PC-3 (cell line): ENCODE measurements around the gene TMEM163. TPM values are rescaled to one million over a fixed set of nuclear protein-coding genes. Genes with fewer than 3 reads are reported as not detected.
A peak's percentile ranks its signal among the peaks of the same experiment; 100 is the strongest.

Experiments used
- ATAC-seq: fragments of 200-7000 bp; cut with Tn5 transposase; 2 replicates; pipeline ENCODE4 v1.9.1; 2020; ENCODE audit warnings: mild to moderate bottlenecking, moderate library complexity
- BruUV-seq: library from RNA; stranded (reverse); fragments of 400-500 nt; replicated peaks from 2 replicates; lab custom pipeline; 2021; lab: Mats Ljungman, UMichigan
- CTCF ChIA-PET: fragments of 300-600 bp; sonication (Branson Sonifier 250); formaldehyde crosslinking; loops from one replicate; lab custom pipeline; 2022; ENCODE audit warnings: antibody characterized with exemption; lab: Charles Lee
- POLR2A ChIA-PET: fragments of 300-600 bp; sonication (Branson Sonifier 250); formaldehyde crosslinking; loops from one replicate; lab custom pipeline; 2022; ENCODE audit warnings: antibody characterized with exemption; ENCODE audit not compliant: unreplicated experiment; lab: Charles Lee
- DNase-seq: peaks from one replicate; pipeline ENCODE4 v3.0.0-alpha.2; 2015
- H2AFZ ChIP-seq: fragments of 300-600 bp; sonication (generic); 2 replicates; pipeline ENCODE4 v1.6.0; 2016; ENCODE audit warnings: antibody characterized with exemption, low read length
- H3F3A ChIP-seq: fragments of 300-600 bp; sonication (generic); one replicate; pipeline ENCODE4 v1.6.0; 2017; ENCODE audit warnings: antibody characterized with exemption, low read length, control low read depth, mild to moderate bottlenecking; ENCODE audit not compliant: unreplicated experiment
- H3K27ac ChIP-seq: fragments of 300-600 bp; sonication (generic); 2 replicates; pipeline ENCODE4 v1.5.1; 2016; ENCODE audit warnings: mild to moderate bottlenecking, low read length
- H3K27me3 ChIP-seq: fragments of 300-600 bp; sonication (generic); 2 replicates; pipeline ENCODE4 v1.6.1; 2016; ENCODE audit warnings: low read length, mixed read lengths
- H3K36me3 ChIP-seq: fragments of 300-600 bp; sonication (generic); 2 replicates; pipeline ENCODE4 v1.6.1; 2016; ENCODE audit warnings: low read depth, mixed run types, low read length, mixed read lengths
- H3K4me1 ChIP-seq: fragments of 300-600 bp; sonication (generic); 2 replicates; pipeline ENCODE4 v1.5.1; 2016; ENCODE audit warnings: low read length; ENCODE audit not compliant: insufficient read depth
- H3K4me2 ChIP-seq: fragments of 300-600 bp; sonication (generic); 2 replicates; pipeline ENCODE4 v1.6.0; 2016; ENCODE audit warnings: low read length
- H3K4me3 ChIP-seq: fragments of 300-600 bp; sonication (generic); 2 replicates; pipeline ENCODE4 v1.5.1; 2016; ENCODE audit warnings: mild to moderate bottlenecking, low read length, mixed read lengths
- H3K79me2 ChIP-seq: fragments of 300-600 bp; sonication (generic); 2 replicates; pipeline ENCODE4 v1.6.1; 2017; ENCODE audit warnings: low read length, mixed read lengths
- H3K9ac ChIP-seq: fragments of 300-600 bp; sonication (generic); 2 replicates; pipeline ENCODE4 v1.6.0; 2016; ENCODE audit warnings: mild to moderate bottlenecking, low read length
- H3K9me2 ChIP-seq: fragments of 300-600 bp; sonication (generic); replicated peaks from 2 replicates; pipeline ENCODE4 v1.6.1; 2016; ENCODE audit warnings: mixed run types, low read length, mixed read lengths
- H3K9me3 ChIP-seq: fragments of 300-600 bp; sonication (generic); 2 replicates; pipeline ENCODE4 v1.6.1; 2016; ENCODE audit warnings: low read length, mixed read lengths
- H4K20me1 ChIP-seq: fragments of 300-600 bp; sonication (generic); 2 replicates; pipeline ENCODE4 v1.6.1; 2016; ENCODE audit warnings: low read length, mixed read lengths
- EZH2 ChIP-seq: fragments of 300-600 bp; sonication (generic); IDR thresholded peaks from one replicate; pipeline ENCODE4 v1.6.1; 2017; ENCODE audit warnings: antibody characterized with exemption, mild to moderate bottlenecking, low read length; ENCODE audit not compliant: unreplicated experiment
- EZH2phosphoT487 ChIP-seq: fragments of 300-600 bp; sonication (generic); IDR thresholded peaks from 2 replicates; pipeline ENCODE4 v1.6.1; 2018; ENCODE audit warnings: mild to moderate bottlenecking, antibody characterized with exemption, low read length, borderline replicate concordance
- intact Hi-C: fragments of 100-400 bp; cut with micrococcal nuclease; formaldehyde crosslinking; loops from 2 replicates; pipeline ENCODE4 v1.9.0; 2023
- total RNA-seq: library from RNA; depleted of rRNA; stranded (reverse); fragments of >200 nt; gene quantifications from 2 replicates; pipeline ENCODE4 v1.2.3, GENCODE V29; 2014
- TF ChIP-seq, protein P1 (sequence below): fragments of 300-600 bp; sonication (generic); conservative IDR thresholded peaks from 2 replicates; pipeline ENCODE4 v1.5.1; 2017; ENCODE audit warnings: antibody characterized with exemption, low read depth, mild to moderate bottlenecking, low read length

Gene TMEM163
- total RNA-seq, 1 experiment from 2014 or later = 0.47 TPM

DNA sequence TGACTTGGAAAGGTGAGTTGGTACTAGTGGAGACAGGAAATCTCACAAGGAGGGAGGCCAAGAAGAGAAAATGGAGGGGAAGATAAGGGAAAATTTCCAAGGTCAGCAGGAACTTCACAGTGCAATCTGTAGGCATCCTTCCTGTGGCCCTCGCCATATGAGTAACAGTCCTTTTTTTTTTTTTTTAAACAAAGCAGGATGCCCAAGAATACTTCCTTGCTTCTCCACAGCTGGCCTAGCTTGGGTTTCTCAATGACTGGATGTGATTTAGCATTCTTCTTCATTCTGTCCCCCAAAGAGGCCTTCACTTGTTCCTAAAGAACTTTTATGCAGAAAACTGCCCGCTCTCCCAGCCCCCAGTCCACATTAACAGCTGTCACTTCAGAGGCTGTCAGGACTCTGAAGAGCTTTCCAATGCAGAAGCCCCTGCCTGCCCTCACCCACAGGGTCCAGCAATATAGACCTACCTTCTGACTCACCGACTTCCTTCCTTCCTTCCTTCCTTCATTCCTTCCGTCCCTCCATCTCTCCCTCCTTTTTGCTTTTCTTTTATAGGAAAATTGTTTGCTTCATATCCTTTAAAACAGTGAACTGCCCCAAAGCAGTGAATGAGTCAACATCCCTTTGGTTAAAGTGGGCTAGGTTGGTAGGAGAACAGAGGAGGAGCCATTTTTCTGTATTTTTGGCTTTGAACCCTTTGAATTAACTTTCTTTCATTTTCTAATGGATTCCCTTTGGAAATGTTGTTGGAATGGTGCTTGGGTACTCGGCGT is 292.9 kb downstream of the TMEM163 start:
- Histone ChIP-seq H3K27me3 (no peaks in the 10 kb centered on the region), H3K79me2 (no peaks in the 10 kb centered on the region), H2AFZ (no peak overlapping the region), H3K9me2 (no peaks in the 10 kb centered on the region), H3K4me1 (peaks cover 13% of the 10 kb centered on the region), H3K4me2 (no peak overlapping the region), H3K9ac (peak overlapping the region; percentile 34), H4K20me1 (no peaks in the 10 kb centered on the region), H3F3A (no peaks in the 10 kb centered on the region), H3K27ac (peak overlapping the region; percentile 62), H3K9me3 (no peaks in the 10 kb centered on the region), H3K36me3 (peaks cover 10% of the 10 kb centered on the region; the same call in 1 of the 2 replicates), H3K4me3 (no peak overlapping the region)
- intact Hi-C loops = no loop called here
- CTCF ChIA-PET = no interaction called here
- BruUV-seq = TSS peak; percentile 97
- peak; percentile 84 for ATAC-seq
- POLR2A ChIA-PET = no interaction called here
- TF ChIP-seq EZH2phosphoT487 (no peak), EZH2 (no peak)
- DNase-seq = peak; percentile 51

DNA sequence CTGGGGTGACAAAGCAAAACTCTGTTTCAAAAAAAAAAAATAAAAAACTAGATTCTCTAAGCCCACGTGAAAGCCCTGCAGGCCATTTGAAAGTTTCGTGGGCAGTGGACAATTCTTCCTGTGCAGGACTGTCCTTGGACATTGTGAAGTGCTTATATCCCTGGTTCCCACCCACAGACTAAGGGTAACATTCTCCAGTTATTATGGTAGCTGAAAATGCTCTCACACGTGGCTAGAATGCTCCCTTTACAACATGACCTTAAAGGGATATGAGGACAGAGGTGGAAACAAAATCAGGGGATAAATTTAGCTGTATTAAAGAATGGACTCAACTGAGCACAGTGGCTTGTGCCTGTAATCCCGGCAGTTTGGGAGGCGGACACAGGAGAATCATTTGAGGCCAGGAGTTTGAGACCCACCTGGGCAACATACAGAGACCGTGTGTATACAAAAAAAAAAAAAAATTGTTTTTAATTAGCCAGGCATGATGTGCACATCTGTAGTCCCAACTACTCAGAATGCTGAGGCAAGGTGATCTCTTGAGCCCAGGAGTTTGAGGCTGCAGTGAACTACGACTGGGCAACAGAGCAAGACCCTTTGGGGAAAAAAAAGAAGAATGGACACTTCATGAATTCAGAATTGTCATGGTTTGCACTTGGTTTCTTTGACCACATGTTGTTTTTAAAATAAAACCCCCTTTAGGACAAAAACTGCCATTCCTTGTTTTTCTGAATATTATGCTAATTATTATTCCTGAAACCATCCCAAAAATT is 297.1 kb downstream of the TMEM163 start:
- POLR2A ChIA-PET = interaction anchor here (0.6 kb wide), 1 partner anchor 10 kb away, joined by 3 read pairs; no protein-coding TSS in a partner anchor
- Histone ChIP-seq H3K9ac (no peak overlapping the region), H3K27ac (no peak overlapping the region), H3K4me2 (no peak overlapping the region), H3K4me1 (peaks cover 13% of the 10 kb centered on the region), H3K4me3 (no peak overlapping the region), H3F3A (no peaks in the 10 kb centered on the region), H3K36me3 (peaks cover 5% of the 10 kb centered on the region; the same call in 1 of the 2 replicates), H4K20me1 (no peaks in the 10 kb centered on the region), H3K27me3 (no peaks in the 10 kb centered on the region), H3K9me2 (no peaks in the 10 kb centered on the region), H3K79me2 (no peaks in the 10 kb centered on the region), H3K9me3 (no peaks in the 10 kb centered on the region), H2AFZ (no peak overlapping the region)
- DNase-seq (no peak), ATAC-seq (no peak)
- BruUV-seq = no TSS peak
- TF ChIP-seq EZH2 (no peak), EZH2phosphoT487 (no peak)
- TF ChIP-seq, protein P1, sequence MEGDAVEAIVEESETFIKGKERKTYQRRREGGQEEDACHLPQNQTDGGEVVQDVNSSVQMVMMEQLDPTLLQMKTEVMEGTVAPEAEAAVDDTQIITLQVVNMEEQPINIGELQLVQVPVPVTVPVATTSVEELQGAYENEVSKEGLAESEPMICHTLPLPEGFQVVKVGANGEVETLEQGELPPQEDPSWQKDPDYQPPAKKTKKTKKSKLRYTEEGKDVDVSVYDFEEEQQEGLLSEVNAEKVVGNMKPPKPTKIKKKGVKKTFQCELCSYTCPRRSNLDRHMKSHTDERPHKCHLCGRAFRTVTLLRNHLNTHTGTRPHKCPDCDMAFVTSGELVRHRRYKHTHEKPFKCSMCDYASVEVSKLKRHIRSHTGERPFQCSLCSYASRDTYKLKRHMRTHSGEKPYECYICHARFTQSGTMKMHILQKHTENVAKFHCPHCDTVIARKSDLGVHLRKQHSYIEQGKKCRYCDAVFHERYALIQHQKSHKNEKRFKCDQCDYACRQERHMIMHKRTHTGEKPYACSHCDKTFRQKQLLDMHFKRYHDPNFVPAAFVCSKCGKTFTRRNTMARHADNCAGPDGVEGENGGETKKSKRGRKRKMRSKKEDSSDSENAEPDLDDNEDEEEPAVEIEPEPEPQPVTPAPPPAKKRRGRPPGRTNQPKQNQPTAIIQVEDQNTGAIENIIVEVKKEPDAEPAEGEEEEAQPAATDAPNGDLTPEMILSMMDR = no peak
- CTCF ChIA-PET = no interaction called here
- intact Hi-C loops = no loop called here

DNA sequence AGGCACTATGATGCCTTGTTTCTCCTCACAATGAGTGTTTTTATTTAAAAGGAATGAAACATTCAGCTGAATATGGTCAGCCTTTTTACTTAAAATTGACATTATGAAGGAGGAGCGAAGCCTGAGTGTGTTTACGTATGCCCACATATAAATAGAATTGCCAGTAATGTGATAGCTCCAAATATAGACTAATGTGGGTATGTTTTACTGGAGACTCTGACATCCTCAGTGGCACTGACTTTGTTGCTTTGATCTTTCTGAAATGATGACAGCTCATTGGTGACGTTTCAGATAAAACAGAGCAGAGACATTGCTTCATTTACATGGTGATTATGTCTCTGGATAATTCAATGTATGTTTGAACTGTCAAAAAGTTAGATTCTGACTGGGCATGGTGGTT is 297.9 kb downstream of the TMEM163 start:
- Histone ChIP-seq H3F3A (no peaks in the 10 kb centered on the region), H3K79me2 (no peaks in the 10 kb centered on the region), H3K27ac (no peak overlapping the region), H2AFZ (no peak overlapping the region), H3K36me3 (peaks cover 5% of the 10 kb centered on the region; the same call in 1 of the 2 replicates), H3K9ac (no peak overlapping the region), H3K4me3 (no peak overlapping the region), H4K20me1 (no peaks in the 10 kb centered on the region), H3K9me2 (no peaks in the 10 kb centered on the region), H3K27me3 (no peaks in the 10 kb centered on the region), H3K9me3 (no peaks in the 10 kb centered on the region), H3K4me1 (peaks cover 10% of the 10 kb centered on the region), H3K4me2 (no peak overlapping the region)
- intact Hi-C loops = no loop called here
- BruUV-seq = no TSS peak
- TF ChIP-seq EZH2 (no peak), EZH2phosphoT487 (no peak)
- TF ChIP-seq, protein P1 = no peak
- no peak for DNase-seq
- no peak for ATAC-seq
- POLR2A ChIA-PET = interaction anchor here (0.6 kb wide), 1 partner anchor 11 kb away, joined by 3 read pairs; no protein-coding TSS in a partner anchor
- CTCF ChIA-PET = no interaction called here
